ENCODE data around the gene MAZ. TPM values are rescaled to one million over a fixed set of nuclear protein-coding genes. Genes with fewer than 3 reads are reported as not detected.

Gene MAZ
- total RNA-seq, 2 donors from 2014 or later: 180 to 188 TPM

DNA sequence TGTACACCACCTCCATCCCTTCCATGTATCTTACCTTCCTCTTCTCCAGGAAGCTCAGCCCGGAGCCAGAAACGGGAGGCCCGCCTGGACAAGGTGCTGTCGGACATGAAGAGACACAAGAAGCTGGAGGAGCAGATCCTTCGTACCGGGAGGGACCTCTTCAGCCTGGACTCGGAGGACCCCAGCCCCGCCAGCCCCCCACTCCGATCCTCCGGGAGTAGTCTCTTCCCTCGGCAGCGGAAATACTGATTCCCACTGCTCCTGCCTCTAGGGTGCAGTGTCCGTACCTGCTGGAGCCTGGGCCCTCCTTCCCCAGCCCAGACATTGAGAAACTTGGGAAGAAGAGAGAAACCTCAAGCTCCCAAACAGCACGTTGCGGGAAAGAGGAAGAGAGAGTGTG is 13.2 kb downstream of the MAZ start:
- Histone ChIP-seq H3K27me3 (replicated peaks; ENCODE audit: insufficient read depth) (no peaks in the 10 kb centered on the region), H3K27ac (peak overlapping the region in 1 of 2 donors; percentile 76), H3K9me3 (no peaks in the 10 kb centered on the region), H3K4me1 (replicated peaks) (peaks cover 16% of the 10 kb centered on the region), H3K36me3 (no peaks in the 10 kb centered on the region), H3K4me3 (no peak overlapping the region)
- intact Hi-C loops (cut with DNase I): loop anchor here (5.0 kb wide), 1 partner anchor 43 kb away; the partner anchor contains the start of gene CDIPT
- 77% methylated on average over 15 of the region's 15 CpGs for WGBS
- TF ChIP-seq POLR2AphosphoS5 (IDR thresholded peaks at IDR 0.05) (no peak), POLR2A (IDR thresholded peaks at IDR 0.05) (no peak), CTCF (IDR thresholded peaks at IDR 0.05) (no peak)
- DNase-seq (ENCODE audit: low spot score): no peak

- DNase-seq (ENCODE audit: low spot score): peak; percentile 63
- TF ChIP-seq POLR2A (IDR thresholded peaks at IDR 0.05) (peak; percentile 74), POLR2AphosphoS5 (IDR thresholded peaks at IDR 0.05) (peak; percentile 85), CTCF (IDR thresholded peaks at IDR 0.05) (no peak)
- peak within 1 kb of the TSS; percentile 76 to 78 for H3K27ac ChIP-seq
- H3K9me3 ChIP-seq: no peaks in the 10 kb centered on the region
- no peaks in the 10 kb centered on the region for H3K36me3 ChIP-seq
- H3K4me3 ChIP-seq: peak within 1 kb of the TSS; percentile 40 to 43
- WGBS: 0% methylated on average over 4 of the region's 4 CpGs
- H3K4me1 ChIP-seq (replicated peaks): peaks cover 12% of the 10 kb centered on the region
- intact Hi-C loops (cut with DNase I): loop anchor here (10.0 kb wide), 1 partner anchor 145 kb away; the partner anchor contains the start of gene TMEM219
- no peaks in the 10 kb centered on the region for H3K27me3 ChIP-seq (replicated peaks; ENCODE audit: insufficient read depth)
Observed at GRCh38 chr16:29820271-29820701, 14.0 kb downstream of the MAZ start, which contains the start of gene MVP. MVP (plus strand) TSS chr16:29820462; CDS start chr16:29830550, 10,088 bp downstream.

GRCh38 chr16:29820730-29821642 is 14.7 kb downstream of the MAZ start:
- DNase-seq (ENCODE audit: low spot score): peak; percentile 61
- Histone ChIP-seq H3K4me3 (peak overlapping the region; percentile 40 to 43), H3K4me1 (replicated peaks) (peaks cover 12% of the 10 kb centered on the region), H3K36me3 (no peaks in the 10 kb centered on the region), H3K27ac (peak overlapping the region; percentile 76 to 78), H3K9me3 (no peaks in the 10 kb centered on the region), H3K27me3 (replicated peaks; ENCODE audit: insufficient read depth) (no peaks in the 10 kb centered on the region)
- WGBS: 25% methylated on average over 10 of the region's 11 CpGs
- intact Hi-C loops (cut with DNase I): loop anchor here (10.0 kb wide), 1 partner anchor 144 kb away; the partner anchor contains the start of gene TMEM219
- TF ChIP-seq POLR2A (IDR thresholded peaks at IDR 0.05) (peak; percentile 89), CTCF (IDR thresholded peaks at IDR 0.05) (no peak), POLR2AphosphoS5 (IDR thresholded peaks at IDR 0.05) (peak; percentile 35)

DNA sequence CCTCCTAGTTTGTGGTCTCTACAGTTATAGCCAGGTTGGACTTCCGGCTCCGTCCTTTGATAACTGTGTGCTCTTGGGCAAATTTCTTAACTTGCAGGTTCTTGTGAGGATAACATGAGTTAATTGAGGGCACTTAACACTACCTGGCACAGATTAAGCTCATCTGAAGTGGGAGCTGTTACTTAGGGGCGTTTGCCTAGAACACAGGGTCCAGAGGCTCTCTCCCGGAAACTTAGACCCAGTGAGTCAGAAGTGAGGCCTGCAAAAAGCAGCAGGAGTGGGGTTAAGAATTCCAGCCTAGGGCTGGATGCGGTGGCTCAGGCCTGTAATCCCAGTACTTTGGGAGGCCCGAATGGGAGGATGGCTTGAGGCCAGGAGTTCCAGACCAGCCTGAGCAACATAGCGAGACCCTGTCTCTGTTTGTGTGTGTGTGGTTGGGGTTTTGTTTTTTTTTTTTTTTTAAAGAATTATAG is 15.3 kb downstream of the MAZ start:
- no peak for DNase-seq (ENCODE audit: low spot score)
- peaks cover 12% of the 10 kb centered on the region for H3K4me1 ChIP-seq (replicated peaks)
- intact Hi-C loops (cut with DNase I): loop anchor here (10.0 kb wide), 1 partner anchor 143 kb away; the partner anchor contains the start of gene TMEM219
- 50% methylated on average over 7 of the region's 7 CpGs for WGBS
- H3K36me3 ChIP-seq: no peaks in the 10 kb centered on the region
- TF ChIP-seq POLR2AphosphoS5 (IDR thresholded peaks at IDR 0.05): no peak
- no peak for TF ChIP-seq POLR2A (IDR thresholded peaks at IDR 0.05)
- TF ChIP-seq CTCF (IDR thresholded peaks at IDR 0.05): no peak
- H3K27me3 ChIP-seq (replicated peaks; ENCODE audit: insufficient read depth): no peaks in the 10 kb centered on the region
- peak overlapping the region; percentile 76 to 78 for H3K27ac ChIP-seq
- H3K9me3 ChIP-seq: no peaks in the 10 kb centered on the region
- H3K4me3 ChIP-seq: peak overlapping the region; percentile 40 to 43

Data from prostate gland (tissue), 2 donors.